ENCODE results near the gene AFDN. TPM values are rescaled to one million over a fixed set of nuclear protein-coding genes. Genes with fewer than 3 reads are reported as not detected.

The AFDN gene
- total RNA-seq, 1 donor from 2014 or later, result 102 TPM

- Histone ChIP-seq H3K27me3 (ENCODE audit: insufficient read depth, low read length) (no peaks in the 10 kb centered on the region), H3K4me1 (ENCODE audit: insufficient read depth, low read length) (peaks cover 15% of the 10 kb centered on the region), H4K20me1 (ENCODE audit: insufficient read depth, low read length) (peaks cover 13% of the 10 kb centered on the region), H3K79me2 (ENCODE audit: insufficient read depth, low read length) (no peaks in the 10 kb centered on the region), H3K27ac (ENCODE audit: low read depth, low read length) (no peak overlapping the region), H3K4me2 (ENCODE audit: low read length) (no peak overlapping the region), H2AFZ (ENCODE audit: low read depth, low read length) (no peak overlapping the region), H3K4me3 (ENCODE audit: insufficient read depth, low read depth, low read length) (no peak overlapping the region), H3K9me3 (ENCODE audit: insufficient read depth, low read depth, low read length) (no peaks in the 10 kb centered on the region), H3K9ac (ENCODE audit: low read length) (no peak overlapping the region), H3K36me3 (ENCODE audit: insufficient read depth, low read length) (no peaks in the 10 kb centered on the region)
- H3K36me3 Mint-ChIP-seq (ENCODE audit: low read depth, unreplicated experiment), result peaks cover 20% of the 10 kb centered on the region
- no peak for DNase-seq (ENCODE audit: low read depth)
- H3K4me3 Mint-ChIP-seq (ENCODE audit: unreplicated experiment), result peak overlapping the region; percentile 21
- H3K9me3 Mint-ChIP-seq (ENCODE audit: unreplicated experiment), result no peaks in the 10 kb centered on the region
- peaks cover 61% of the 10 kb centered on the region for H3K4me1 Mint-ChIP-seq (ENCODE audit: low read depth, unreplicated experiment)
- no peaks in the 10 kb centered on the region for H3K27me3 Mint-ChIP-seq (ENCODE audit: low read depth, unreplicated experiment)
- FAIRE-seq, result no peak
- TF ChIP-seq EZH2 (IDR thresholded peaks at IDR 0.05; ENCODE audit: insufficient read depth, low read length) (no peak), CTCF (IDR thresholded peaks at IDR 0.05; ENCODE audit: insufficient read depth, low read depth, low read length) (no peak)
- peak overlapping the region; percentile 79 for H3K27ac Mint-ChIP-seq (ENCODE audit: unreplicated experiment)
Observed at GRCh38 chr6:167934426-167934864, 107.7 kb downstream of the AFDN start.

- Histone ChIP-seq H4K20me1 (ENCODE audit: insufficient read depth, low read length) (peaks cover 3% of the 10 kb centered on the region), H3K4me3 (ENCODE audit: insufficient read depth, low read depth, low read length) (no peak overlapping the region), H3K9me3 (ENCODE audit: insufficient read depth, low read depth, low read length) (no peaks in the 10 kb centered on the region), H3K9ac (ENCODE audit: low read length) (no peak overlapping the region), H3K4me2 (ENCODE audit: low read length) (no peak overlapping the region), H3K79me2 (ENCODE audit: insufficient read depth, low read length) (no peaks in the 10 kb centered on the region), H3K36me3 (ENCODE audit: insufficient read depth, low read length) (no peaks in the 10 kb centered on the region), H2AFZ (ENCODE audit: low read depth, low read length) (no peak overlapping the region), H3K27ac (ENCODE audit: low read depth, low read length) (no peak overlapping the region), H3K4me1 (ENCODE audit: insufficient read depth, low read length) (peaks cover under 1% of the 10 kb centered on the region), H3K27me3 (ENCODE audit: insufficient read depth, low read length) (no peaks in the 10 kb centered on the region)
- no peak for DNase-seq (ENCODE audit: low read depth)
- no peak for FAIRE-seq
- no peaks in the 10 kb centered on the region for H3K9me3 Mint-ChIP-seq (ENCODE audit: unreplicated experiment)
- H3K4me1 Mint-ChIP-seq (ENCODE audit: low read depth, unreplicated experiment), result peaks cover 52% of the 10 kb centered on the region
- peaks cover 12% of the 10 kb centered on the region for H3K36me3 Mint-ChIP-seq (ENCODE audit: low read depth, unreplicated experiment)
- TF ChIP-seq CTCF (IDR thresholded peaks at IDR 0.05; ENCODE audit: insufficient read depth, low read depth, low read length) (no peak), EZH2 (IDR thresholded peaks at IDR 0.05; ENCODE audit: insufficient read depth, low read length) (no peak)
- no peak overlapping the region for H3K4me3 Mint-ChIP-seq (ENCODE audit: unreplicated experiment)
- no peak overlapping the region for H3K27ac Mint-ChIP-seq (ENCODE audit: unreplicated experiment)
- no peaks in the 10 kb centered on the region for H3K27me3 Mint-ChIP-seq (ENCODE audit: low read depth, unreplicated experiment)
Observed at GRCh38 chr6:167936051-167936450, 109.3 kb downstream of the AFDN start.

- Mint-ChIP-seq H3K9me3 (ENCODE audit: unreplicated experiment) (no peaks in the 10 kb centered on the region), H3K27me3 (ENCODE audit: low read depth, unreplicated experiment) (no peaks in the 10 kb centered on the region), H3K4me1 (ENCODE audit: low read depth, unreplicated experiment) (peaks cover 40% of the 10 kb centered on the region), H3K36me3 (ENCODE audit: low read depth, unreplicated experiment) (peaks cover 9% of the 10 kb centered on the region), H3K27ac (ENCODE audit: unreplicated experiment) (no peak overlapping the region), H3K4me3 (ENCODE audit: unreplicated experiment) (no peak overlapping the region)
- Histone ChIP-seq H2AFZ (ENCODE audit: low read depth, low read length) (no peak overlapping the region), H3K9ac (ENCODE audit: low read length) (no peak overlapping the region), H3K79me2 (ENCODE audit: insufficient read depth, low read length) (no peaks in the 10 kb centered on the region), H3K4me3 (ENCODE audit: insufficient read depth, low read depth, low read length) (no peak overlapping the region), H3K4me1 (ENCODE audit: insufficient read depth, low read length) (no peaks in the 10 kb centered on the region), H3K9me3 (ENCODE audit: insufficient read depth, low read depth, low read length) (no peaks in the 10 kb centered on the region), H4K20me1 (ENCODE audit: insufficient read depth, low read length) (no peaks in the 10 kb centered on the region), H3K36me3 (ENCODE audit: insufficient read depth, low read length) (no peaks in the 10 kb centered on the region), H3K27ac (ENCODE audit: low read depth, low read length) (no peak overlapping the region), H3K27me3 (ENCODE audit: insufficient read depth, low read length) (no peaks in the 10 kb centered on the region), H3K4me2 (ENCODE audit: low read length) (no peak overlapping the region)
- TF ChIP-seq EZH2 (IDR thresholded peaks at IDR 0.05; ENCODE audit: insufficient read depth, low read length) (no peak), CTCF (IDR thresholded peaks at IDR 0.05; ENCODE audit: insufficient read depth, low read depth, low read length) (no peak)
- DNase-seq (ENCODE audit: low read depth) (no peak), FAIRE-seq (no peak)
Observed at GRCh38 chr6:167937301-167937700, 110.6 kb downstream of the AFDN start.

All from astrocyte (in vitro differentiated cells and primary cell).